GM10266 (cell line): Measurements from ENCODE around the gene P2RY14.
"Not testable (repeated sequence)": the region's sequence is repeated elsewhere in the genome, so short reads cannot be mapped to it uniquely, and the experiment has no call there.

Source experiments
- DNase-seq: peaks from one replicate; pipeline ENCODE4 v3.0.0; 2012; ENCODE audit errors: extremely low spot score
- TF ChIP-seq, protein P1 (sequence below): IDR thresholded peaks from 2 replicates; pipeline ENCODE4 v1.5.1; 2012; ENCODE audit warnings: mild to moderate bottlenecking, low read depth; ENCODE audit not compliant: control insufficient read depth, insufficient read depth; ENCODE audit errors: missing control alignments

The P2RY14 gene

DNA sequence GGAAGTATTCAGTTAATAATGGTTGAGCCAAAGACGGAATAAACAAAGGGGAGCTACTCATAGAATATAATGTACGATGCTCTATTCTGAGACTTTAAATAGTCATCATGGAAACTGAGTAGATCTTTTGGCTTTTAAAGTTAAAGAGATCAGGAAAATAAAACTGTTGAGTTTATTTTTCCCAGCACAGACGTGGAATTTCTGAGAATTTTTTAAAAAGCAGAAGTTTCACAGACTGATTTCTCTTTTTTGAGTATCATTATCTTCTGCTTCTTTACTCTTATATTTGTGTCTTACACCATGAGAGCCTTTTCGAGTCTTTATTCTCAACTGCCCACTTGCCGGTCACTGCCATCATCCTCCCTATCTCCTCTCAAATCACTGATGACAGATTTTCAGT is 13.2 kb downstream of the P2RY14 start:
- TF ChIP-seq, protein P1, sequence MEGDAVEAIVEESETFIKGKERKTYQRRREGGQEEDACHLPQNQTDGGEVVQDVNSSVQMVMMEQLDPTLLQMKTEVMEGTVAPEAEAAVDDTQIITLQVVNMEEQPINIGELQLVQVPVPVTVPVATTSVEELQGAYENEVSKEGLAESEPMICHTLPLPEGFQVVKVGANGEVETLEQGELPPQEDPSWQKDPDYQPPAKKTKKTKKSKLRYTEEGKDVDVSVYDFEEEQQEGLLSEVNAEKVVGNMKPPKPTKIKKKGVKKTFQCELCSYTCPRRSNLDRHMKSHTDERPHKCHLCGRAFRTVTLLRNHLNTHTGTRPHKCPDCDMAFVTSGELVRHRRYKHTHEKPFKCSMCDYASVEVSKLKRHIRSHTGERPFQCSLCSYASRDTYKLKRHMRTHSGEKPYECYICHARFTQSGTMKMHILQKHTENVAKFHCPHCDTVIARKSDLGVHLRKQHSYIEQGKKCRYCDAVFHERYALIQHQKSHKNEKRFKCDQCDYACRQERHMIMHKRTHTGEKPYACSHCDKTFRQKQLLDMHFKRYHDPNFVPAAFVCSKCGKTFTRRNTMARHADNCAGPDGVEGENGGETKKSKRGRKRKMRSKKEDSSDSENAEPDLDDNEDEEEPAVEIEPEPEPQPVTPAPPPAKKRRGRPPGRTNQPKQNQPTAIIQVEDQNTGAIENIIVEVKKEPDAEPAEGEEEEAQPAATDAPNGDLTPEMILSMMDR: no peak

DNA sequence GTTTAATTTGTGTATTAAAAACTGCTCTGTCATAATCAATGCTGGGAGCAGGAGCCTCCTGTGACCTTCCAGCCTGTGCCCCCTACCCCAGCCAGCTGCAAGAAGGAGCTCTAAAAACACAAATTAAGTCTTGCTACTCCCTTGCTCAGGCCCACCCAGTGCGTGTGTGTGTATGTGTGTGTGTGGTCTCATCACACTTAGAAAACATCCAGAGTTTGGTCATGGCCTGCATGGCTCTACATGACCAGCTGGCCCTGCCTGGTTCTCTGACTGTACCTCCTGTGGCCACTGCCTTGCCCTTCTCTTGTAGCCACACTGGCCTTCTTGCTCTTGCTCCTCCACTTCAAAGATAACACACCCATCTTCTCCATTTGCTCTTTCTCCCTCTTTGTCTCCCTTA is 13.7 kb downstream of the P2RY14 start:
- TF ChIP-seq, protein P1: no peak
- DNase-seq: no peak

More for the DNA sequence above, 13.2 kb downstream of the P2RY14 start:
- DNase-seq: no peak

DNA sequence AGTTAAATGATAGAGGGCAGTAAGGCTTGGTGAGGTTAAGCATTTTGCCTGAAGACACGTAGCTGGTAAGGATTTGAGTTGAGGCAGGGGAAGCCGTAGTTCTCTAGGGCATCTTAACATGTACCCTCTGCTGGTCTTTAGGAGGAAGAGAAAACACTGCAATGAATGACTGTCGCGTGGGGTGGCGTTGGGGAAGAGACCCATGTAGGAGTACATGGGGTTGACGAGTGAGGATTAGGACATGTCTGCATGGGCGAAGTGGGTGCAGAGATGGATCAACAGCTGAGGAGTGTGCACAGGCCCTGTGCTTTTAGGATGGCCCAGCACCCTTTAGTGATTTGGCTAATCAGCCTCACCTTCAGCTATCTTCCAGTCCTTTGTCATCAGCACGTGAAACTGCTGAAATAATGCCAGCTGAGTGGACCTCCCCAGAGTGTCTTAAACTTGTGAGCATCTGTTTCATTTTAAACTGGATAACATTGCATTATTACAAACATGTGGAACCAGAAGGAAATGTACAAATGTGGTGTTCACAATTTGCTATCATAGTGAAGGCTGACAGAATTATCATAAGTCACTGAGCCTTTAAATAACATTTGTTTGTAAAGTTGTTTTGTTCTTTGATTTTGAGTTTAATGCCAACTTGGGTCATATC is 15.3 kb downstream of the P2RY14 start:
- DNase-seq: no peak
- TF ChIP-seq, protein P1: no peak

DNA sequence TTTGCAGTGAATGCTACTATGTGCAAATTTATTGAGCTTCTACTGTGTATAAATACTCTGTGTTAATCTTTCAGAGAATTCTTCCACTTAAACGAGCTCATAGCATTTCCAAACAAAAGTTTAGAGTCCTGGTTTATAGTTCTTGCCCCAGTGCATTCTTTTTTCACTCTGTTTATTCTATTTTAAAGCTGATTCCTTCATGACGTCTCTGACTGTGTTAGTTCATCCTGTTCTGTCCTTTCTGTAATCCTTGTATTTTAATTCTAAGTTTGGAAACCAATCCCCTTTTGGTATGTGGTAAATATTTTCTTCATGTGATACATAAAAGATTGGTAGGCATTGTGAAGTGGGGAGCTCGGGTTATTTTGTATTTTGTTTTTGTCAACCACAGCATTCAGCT is 18.7 kb downstream of the P2RY14 start:
- DNase-seq: no peak
- TF ChIP-seq, protein P1: no peak

DNA sequence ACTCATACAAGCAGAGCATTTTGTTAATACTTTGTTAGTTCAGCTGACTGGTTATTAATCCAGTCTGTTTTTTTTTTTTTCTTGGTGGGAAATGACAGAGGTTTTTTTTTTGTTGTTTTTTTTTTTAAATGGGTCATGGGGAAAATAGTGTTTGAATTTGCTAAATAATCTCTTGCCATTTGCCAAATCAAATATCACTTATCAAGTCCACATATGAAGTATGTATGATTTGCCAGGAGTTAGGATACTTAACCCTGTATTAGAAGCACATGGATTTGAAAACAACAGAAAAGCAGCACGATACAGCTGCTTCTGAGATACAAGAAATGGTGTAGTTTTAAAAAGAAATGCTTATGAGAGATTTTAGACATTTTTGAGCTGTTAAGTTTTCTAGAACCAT is 21.6 kb downstream of the P2RY14 start:
- no peak for DNase-seq
- TF ChIP-seq, protein P1: no peak

DNA sequence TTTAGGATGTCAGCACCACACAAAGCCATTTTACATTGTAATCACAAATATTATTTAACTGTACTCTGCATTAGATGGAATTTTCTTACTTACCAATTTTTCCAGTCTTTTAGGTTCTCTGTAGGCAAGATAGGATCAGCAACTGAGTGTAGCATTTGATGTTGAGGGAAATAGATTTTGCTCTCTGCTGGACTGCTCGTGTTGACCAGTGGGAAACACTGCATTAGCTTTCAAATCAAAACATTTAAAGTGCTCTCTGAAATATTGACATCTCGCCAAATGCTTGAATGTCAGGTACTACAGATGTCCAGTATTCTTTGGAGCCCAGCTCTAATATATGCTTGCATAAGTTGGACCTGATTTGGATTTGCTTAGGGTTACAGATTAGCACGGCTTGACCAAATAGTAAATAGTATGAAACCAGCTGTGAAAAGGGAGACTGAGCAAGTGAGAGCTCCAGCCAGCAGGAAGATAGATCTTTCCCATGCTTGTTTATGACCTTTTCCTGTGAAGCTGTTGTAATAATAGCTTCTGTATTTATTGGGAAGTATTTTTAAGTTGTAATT is 29.5 kb downstream of the P2RY14 start:
- DNase-seq: no peak
- TF ChIP-seq, protein P1: no peak

DNA sequence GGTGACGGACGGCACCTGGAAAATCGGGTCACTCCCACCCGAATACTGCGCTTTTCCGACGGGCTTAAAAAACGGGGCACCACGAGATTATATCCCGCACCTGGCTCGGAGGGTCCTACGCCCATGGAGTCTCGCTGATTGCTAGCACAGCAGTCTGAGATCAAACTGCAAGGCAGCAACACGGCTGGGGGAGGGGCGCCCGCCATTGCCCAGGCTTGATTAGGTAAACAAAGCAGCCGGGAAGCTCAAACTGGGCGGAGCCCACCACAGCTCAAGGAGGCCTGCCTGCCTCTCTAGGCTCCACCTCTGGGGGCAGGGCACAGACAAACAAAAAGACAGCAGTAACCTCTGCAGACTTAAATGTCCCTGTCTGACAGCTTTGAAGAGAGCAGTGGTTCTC is 36.3 kb downstream of the P2RY14 start:
- not testable (repeated sequence) for DNase-seq

DNA sequence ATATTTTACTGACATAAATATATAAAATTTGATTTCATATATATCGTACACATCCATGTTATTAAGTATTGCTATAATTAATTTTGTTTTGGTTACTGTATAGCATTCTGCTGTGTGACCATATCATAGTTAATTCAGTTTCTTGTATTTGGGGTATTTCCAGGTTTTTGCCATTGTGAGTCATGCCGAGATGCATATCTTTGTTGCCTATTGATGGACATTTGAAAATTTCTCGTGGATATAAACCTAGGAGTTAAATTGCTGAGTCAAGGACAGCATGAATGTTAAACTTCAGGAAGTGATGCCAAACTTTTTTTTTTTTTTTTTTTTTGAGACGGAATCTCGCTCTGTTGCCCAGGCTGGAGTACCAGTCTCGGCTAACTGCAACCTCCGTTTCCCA is 41.6 kb downstream of the P2RY14 start:
- no peak for DNase-seq
- TF ChIP-seq, protein P1: no peak
